HepG2 (cell line): ENCODE measurements around the gene CBX2. TPM values are rescaled to one million over a fixed set of nuclear protein-coding genes. Genes with fewer than 3 reads are reported as not detected.
A peak's percentile ranks its signal among the peaks of the same experiment; 100 is the strongest.

Experiments used
- ARHGAP35 ChIP-seq: sonication (generic); formaldehyde crosslinking; IDR thresholded peaks from 2 replicates; pipeline ENCODE4 v1.9.0; 2022; ENCODE audit warnings: mild to moderate bottlenecking, inconsistent platforms, moderate library complexity, missing genetic modification reagents, borderline replicate concordance
- ELF3 ChIP-seq: IDR thresholded peaks from 2 replicates; pipeline ENCODE4 v1.6.1; 2016; ENCODE audit warnings: missing genetic modification reagents, missing compliant biosample characterization
- FOXA3 ChIP-seq: IDR thresholded peaks from 2 replicates; pipeline ENCODE4 v1.6.1; 2016; ENCODE audit warnings: missing genetic modification reagents, missing compliant biosample characterization
- GLI4 ChIP-seq: sonication (generic); formaldehyde crosslinking; IDR thresholded peaks from 2 replicates; pipeline ENCODE4 v1.5.1; 2020; ENCODE audit warnings: missing genetic modification reagents, mild to moderate bottlenecking, moderate library complexity, borderline replicate concordance
- HIVEP1 ChIP-seq: sonication (generic); formaldehyde crosslinking; IDR thresholded peaks from 2 replicates; pipeline ENCODE4 v1.4.0; 2020; ENCODE audit warnings: mild to moderate bottlenecking, missing genetic modification reagents
- HMG20B ChIP-seq: conservative IDR thresholded peaks from 2 replicates; pipeline ENCODE4 v1.6.1; 2016; ENCODE audit warnings: missing genetic modification reagents, missing compliant biosample characterization
- ISX ChIP-seq: sonication (generic); formaldehyde crosslinking; conservative IDR thresholded peaks from 2 replicates; pipeline ENCODE4 v1.5.0; 2020; ENCODE audit warnings: missing genetic modification reagents
- JUNB ChIP-seq: sonication (generic); formaldehyde crosslinking; IDR thresholded peaks from 2 replicates; pipeline ENCODE4 v1.8.0; 2022; ENCODE audit warnings: missing genetic modification reagents, mild to moderate bottlenecking, borderline replicate concordance
- KLF15 ChIP-seq: sonication (generic); formaldehyde crosslinking; IDR thresholded peaks from 2 replicates; pipeline ENCODE4 v1.8.1; 2023; ENCODE audit warnings: borderline replicate concordance, mild to moderate bottlenecking, inconsistent platforms, missing genetic modification reagents, mixed read lengths
- KMT2B ChIP-seq: IDR thresholded peaks from 2 replicates; pipeline ENCODE4 v1.6.1; 2016; ENCODE audit warnings: missing genetic modification reagents, missing compliant biosample characterization
- MBD4 ChIP-seq: IDR thresholded peaks from 2 replicates; pipeline ENCODE4 v1.6.1; 2012; ENCODE audit warnings: low read length, inconsistent platforms, borderline replicate concordance
- MNT ChIP-seq: fragments of 450-650 bp; IDR thresholded peaks from 2 replicates; pipeline ENCODE4 v1.6.1; 2016
- NBN ChIP-seq: fragments of 450-650 bp; conservative IDR thresholded peaks from 2 replicates; pipeline ENCODE4 v1.6.1; 2017
- PCBP2 ChIP-seq: fragments of 200-400 bp; formaldehyde crosslinking; optimal IDR thresholded peaks from 2 replicates; pipeline ENCODE3; 2018; ENCODE audit warnings: low read length, low read depth; ENCODE audit not compliant: poor library complexity, severe bottlenecking
- POLR2A ChIP-seq, 2 experiments: IDR thresholded peaks; 2 replicates each; pipeline ENCODE4 v1.6.1; 2011; ENCODE audit warnings: low read depth in 2 of 2, low read length in 2 of 2, mild to moderate bottlenecking in 1 of 2, moderate library complexity in 1 of 2; ENCODE audit not compliant: insufficient read depth in 1 of 2
- RARG ChIP-seq: sonication (generic); formaldehyde crosslinking; IDR thresholded peaks from 2 replicates; pipeline ENCODE4 v1.4.0; 2020; ENCODE audit warnings: low read depth, mild to moderate bottlenecking, missing genetic modification reagents
- RBAK ChIP-seq: sonication (generic); formaldehyde crosslinking; IDR thresholded peaks from 2 replicates; pipeline ENCODE4 v1.5.1; 2020; ENCODE audit warnings: mild to moderate bottlenecking, missing genetic modification reagents
- RBFOX2 ChIP-seq: fragments of 200-400 bp; formaldehyde crosslinking; IDR thresholded peaks from 2 replicates; pipeline ENCODE4 v1.6.1; 2017; ENCODE audit warnings: low read depth, mild to moderate bottlenecking, low read length
- RBM39 ChIP-seq: fragments of 200-400 bp; formaldehyde crosslinking; IDR thresholded peaks from one replicate; pipeline ENCODE4 v1.6.1; 2018; ENCODE audit warnings: antibody characterized with exemption, mild to moderate bottlenecking, low read depth, low read length; ENCODE audit not compliant: poor library complexity, severe bottlenecking
- SATB2 ChIP-seq: sonication (generic); formaldehyde crosslinking; IDR thresholded peaks from 2 replicates; pipeline ENCODE4 v1.5.0; 2020; ENCODE audit warnings: missing genetic modification reagents
- SIN3B ChIP-seq: fragments of 150-350 bp; IDR thresholded peaks from 2 replicates; pipeline ENCODE4 v1.6.1; 2014; ENCODE audit warnings: low read length
- WIZ ChIP-seq: sonication (generic); formaldehyde crosslinking; IDR thresholded peaks from 2 replicates; pipeline ENCODE4 v1.5.1; 2020; ENCODE audit warnings: mild to moderate bottlenecking, missing genetic modification reagents
- YEATS2 ChIP-seq: sonication (generic); formaldehyde crosslinking; IDR thresholded peaks from 2 replicates; pipeline ENCODE4 v1.4.0; 2020; ENCODE audit warnings: missing genetic modification reagents, borderline replicate concordance
- YY1 ChIP-seq: IDR thresholded peaks from 2 replicates; pipeline ENCODE4 v1.6.1; 2011; ENCODE audit warnings: low read length, low read depth, moderate library complexity, mild to moderate bottlenecking; ENCODE audit not compliant: insufficient read depth, insufficient replicate concordance
- ZFP1 ChIP-seq: IDR thresholded peaks from 2 replicates; pipeline ENCODE4 v1.6.1; 2016
- ZKSCAN8 ChIP-seq: IDR thresholded peaks from 2 replicates; pipeline ENCODE4 v1.6.1; 2016; ENCODE audit warnings: borderline replicate concordance, missing genetic modification reagents, missing compliant biosample characterization
- ZNF3 ChIP-seq: IDR thresholded peaks from 2 replicates; pipeline ENCODE4 v1.7.0; 2017; ENCODE audit warnings: inconsistent platforms
- ZNF337 ChIP-seq: sonication (generic); formaldehyde crosslinking; IDR thresholded peaks from 2 replicates; pipeline ENCODE4 v1.5.1; 2020; ENCODE audit warnings: missing genetic modification reagents, low read depth, mild to moderate bottlenecking, borderline replicate concordance
- ZNF354B ChIP-seq: sonication (generic); formaldehyde crosslinking; IDR thresholded peaks from 2 replicates; pipeline ENCODE4 v1.8.0; 2022; ENCODE audit warnings: mild to moderate bottlenecking, missing genetic modification reagents
- ZNF660 ChIP-seq: sonication (generic); formaldehyde crosslinking; IDR thresholded peaks from 2 replicates; pipeline ENCODE4 v1.5.1; 2020; ENCODE audit warnings: mild to moderate bottlenecking, low read depth, missing genetic modification reagents, borderline replicate concordance
- ZNF670 ChIP-seq: sonication (generic); formaldehyde crosslinking; IDR thresholded peaks from 2 replicates; pipeline ENCODE4 v1.8.0; 2022; ENCODE audit warnings: mild to moderate bottlenecking, missing genetic modification reagents, borderline replicate concordance
- polyA plus RNA-seq, 8 experiments: library from polyadenylated mRNA; depleted of rRNA in 3 of 8; stranded (reverse) in 7 of 8; unstranded in 1 of 8; fragments of >200 nt; fragmentation: Illumina TruSeq in 4 of 8; extraction: Trizol in 4 of 8; gene quantifications; 2 replicates each; pipeline versions ENCODE4 v1.2.1 to v1.2.3, GENCODE V29; 2011 to 2016; ENCODE audit warnings: low read depth in 4 of 8, missing spikeins in 1 of 8, mixed read lengths in 1 of 8; ENCODE audit not compliant: insufficient read depth in 1 of 8
- total RNA-seq, 5 experiments: library from RNA; depleted of rRNA; stranded (reverse); fragments of >200 nt; fragmentation: Illumina TruSeq; extraction: Trizol; gene quantifications; 2 replicates each; pipeline ENCODE4 v1.2.3, GENCODE V29; 2016; ENCODE audit warnings: low read depth in 1 of 5
- TF ChIP-seq, protein P1 (sequence below): sonication (generic); formaldehyde crosslinking; IDR thresholded peaks from 2 replicates; pipeline ENCODE4 v1.8.0; 2022; ENCODE audit warnings: missing genetic modification reagents, mild to moderate bottlenecking, inconsistent platforms, borderline replicate concordance

Gene CBX2
- total and polyA plus RNA-seq, 2 of the 13 experiments (the other 11 are each of a cell fraction or from before 2014, with no cell fraction given) = 14.5 to 31.1 TPM

DNA sequence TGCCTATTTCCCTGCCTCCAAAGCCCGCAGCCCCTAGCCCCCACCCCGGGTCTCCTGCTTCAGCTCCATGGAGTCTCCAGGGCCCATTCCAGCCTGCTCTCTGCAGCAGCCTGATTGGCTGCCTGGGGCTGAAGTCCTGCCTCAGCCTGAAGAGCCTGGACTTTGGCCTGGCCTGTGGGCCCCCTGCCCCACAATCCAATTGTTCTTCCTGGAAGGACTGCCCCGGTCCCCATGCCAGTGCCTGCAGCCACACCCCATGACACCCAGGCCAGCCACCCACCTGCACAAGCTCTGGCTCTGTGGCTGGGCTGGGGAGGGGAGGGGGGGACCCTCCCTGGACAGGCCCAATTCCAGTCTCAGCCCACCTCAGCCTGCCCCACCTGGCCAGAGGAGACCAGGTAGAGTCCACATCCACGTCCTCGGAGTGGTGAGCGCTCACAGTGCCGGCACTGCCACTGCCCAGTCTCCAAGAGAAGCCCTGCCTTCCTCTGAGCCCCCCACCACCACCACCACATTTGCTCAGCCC lies 34.9 kb upstream of the CBX2 start (continued):
- TF ChIP-seq PCBP2 (no peak), SIN3B (no peak), JUNB (no peak), RBAK (CRISPR knock-in tag) (peak; percentile 50; the same call in 1 of the 2 replicates), ZNF337 (CRISPR knock-in tag) (no peak), HIVEP1 (CRISPR knock-in tag) (peak; percentile 87), RBM39 (peak; percentile 86), ZNF660 (CRISPR knock-in tag) (no peak), ELF3 (CRISPR knock-in tag) (peak; percentile 95), SATB2 (no peak), YY1 (peak; percentile 60), HMG20B (CRISPR knock-in tag) (peak; percentile 69), ARHGAP35 (CRISPR knock-in tag) (peak; percentile 85; the same call in 1 of the 2 replicates), ZNF354B (CRISPR knock-in tag) (no peak), YEATS2 (CRISPR knock-in tag) (peak; percentile 80; the same call in 1 of the 2 replicates), RBFOX2 (peak; percentile 80), ZNF3 (CRISPR knock-in tag) (no peak), MBD4 (no peak), ISX (CRISPR knock-in tag) (no peak), FOXA3 (peak; percentile 73), ZFP1 (CRISPR knock-in tag) (peak; percentile 66; the same call in 1 of the 2 replicates), POLR2A (IDR thresholded peaks at IDR 0.05; ENCODE audit: insufficient read depth in 1 of 2, low read depth in 2 of 2, low read length in 2 of 2) (peak in 1 of 2 experiments; percentile 75; a peak in 2 of 4 replicates), GLI4 (CRISPR knock-in tag) (no peak), WIZ (CRISPR knock-in tag) (peak; percentile 79; the same call in 1 of the 2 replicates), KLF15 (no peak), ZKSCAN8 (CRISPR knock-in tag) (peak; percentile 75), ZNF670 (peak; percentile 63; the same call in 1 of the 2 replicates), NBN (no peak), RARG (CRISPR knock-in tag) (no peak), KMT2B (no peak), MNT (no peak)
- TF ChIP-seq, protein P1, sequence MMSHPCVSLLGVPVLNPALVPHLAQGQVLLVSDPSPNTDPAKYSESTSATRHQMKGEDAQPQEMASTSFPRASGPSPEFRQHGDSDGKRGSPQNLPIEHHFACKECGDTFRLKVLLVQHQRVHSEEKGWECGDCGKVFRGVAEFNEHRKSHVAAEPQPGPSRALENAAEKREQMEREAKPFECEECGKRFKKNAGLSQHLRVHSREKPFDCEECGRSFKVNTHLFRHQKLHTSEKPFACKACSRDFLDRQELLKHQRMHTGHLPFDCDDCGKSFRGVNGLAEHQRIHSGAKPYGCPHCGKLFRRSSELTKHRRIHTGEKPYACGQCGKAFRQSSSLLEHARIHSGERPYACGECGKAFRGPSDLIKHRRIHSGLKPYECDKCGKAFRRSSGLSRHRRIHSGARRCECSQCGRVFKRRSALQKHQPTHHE (CRISPR knock-in tag) = peak; percentile 55
